ENCODE data around the gene MAP3K4.

Gene MAP3K4

GRCh38 chr6:161037873-161038228, 46.3 kb downstream of the MAP3K4 start:
- DNase-seq: no peak
- Histone ChIP-seq H4K20me1 (ENCODE audit: insufficient read depth, low read length) (peaks cover 4% of the 10 kb centered on the region), H3K4me2 (ENCODE audit: insufficient read depth, low read length) (no peak overlapping the region), H3K4me1 (ENCODE audit: insufficient read depth, low read length) (no peaks in the 10 kb centered on the region), H3K9ac (ENCODE audit: low read depth, low read length) (no peak overlapping the region), H3K36me3 (ENCODE audit: insufficient read depth, low read length) (peaks cover 73% of the 10 kb centered on the region), H3K4me3 (ENCODE audit: low read depth in 1 of 2, low read length in 2 of 2) (no peak overlapping the region), H3K27ac (ENCODE audit: low read length) (no peak overlapping the region), H3K27me3 (ENCODE audit: insufficient read depth, low read length, poor library complexity) (no peaks in the 10 kb centered on the region), H3K9me3 (ENCODE audit: insufficient read depth, low read length, severe bottlenecking) (no peaks in the 10 kb centered on the region), H3K79me2 (ENCODE audit: insufficient read depth, low read length) (peaks cover 19% of the 10 kb centered on the region; the same call in 1 of the 2 replicates), H2AFZ (ENCODE audit: low read depth, low read length) (no peak overlapping the region)
- TF ChIP-seq CTCF (IDR thresholded peaks at IDR 0.05; ENCODE audit: borderline replicate concordance, extremely low read depth, low read length, poor library complexity, severe bottlenecking) (no peak), EZH2 (IDR thresholded peaks at IDR 0.05; ENCODE audit: borderline replicate concordance, low read depth, low read length, severe bottlenecking) (no peak)
- ATAC-seq (ENCODE audit: insufficient read depth, low read depth): no peak

GRCh38 chr6:161038229-161039031, 46.9 kb downstream of the MAP3K4 start:
- no peak for ATAC-seq (ENCODE audit: insufficient read depth, low read depth)

GRCh38 chr6:161041274-161041673, 49.7 kb downstream of the MAP3K4 start:
- ATAC-seq (ENCODE audit: insufficient read depth, low read depth): no peak
- Histone ChIP-seq H3K9ac (ENCODE audit: low read depth, low read length) (no peak overlapping the region), H3K27me3 (ENCODE audit: insufficient read depth, low read length, poor library complexity) (no peaks in the 10 kb centered on the region), H3K4me3 (ENCODE audit: low read depth in 1 of 2, low read length in 2 of 2) (no peak overlapping the region), H3K36me3 (ENCODE audit: insufficient read depth, low read length) (peaks cover 68% of the 10 kb centered on the region), H3K4me2 (ENCODE audit: insufficient read depth, low read length) (no peak overlapping the region), H4K20me1 (ENCODE audit: insufficient read depth, low read length) (no peaks in the 10 kb centered on the region; the same call in none of the 2 replicates), H2AFZ (ENCODE audit: low read depth, low read length) (no peak overlapping the region), H3K79me2 (ENCODE audit: insufficient read depth, low read length) (peaks cover 10% of the 10 kb centered on the region; the same call in 1 of the 2 replicates), H3K27ac (ENCODE audit: low read length) (no peak overlapping the region), H3K4me1 (ENCODE audit: insufficient read depth, low read length) (no peaks in the 10 kb centered on the region), H3K9me3 (ENCODE audit: insufficient read depth, low read length, severe bottlenecking) (no peaks in the 10 kb centered on the region)
- TF ChIP-seq EZH2 (IDR thresholded peaks at IDR 0.05; ENCODE audit: borderline replicate concordance, low read depth, low read length, severe bottlenecking) (no peak), CTCF (IDR thresholded peaks at IDR 0.05; ENCODE audit: borderline replicate concordance, extremely low read depth, low read length, poor library complexity, severe bottlenecking) (no peak)
- no peak for DNase-seq

More at GRCh38 chr6:161038229-161039031, 46.9 kb downstream of the MAP3K4 start:
- Histone ChIP-seq H3K36me3 (ENCODE audit: insufficient read depth, low read length) (peaks cover 78% of the 10 kb centered on the region), H2AFZ (ENCODE audit: low read depth, low read length) (no peak overlapping the region), H3K9me3 (ENCODE audit: insufficient read depth, low read length, severe bottlenecking) (no peaks in the 10 kb centered on the region), H3K27ac (ENCODE audit: low read length) (no peak overlapping the region), H3K4me1 (ENCODE audit: insufficient read depth, low read length) (no peaks in the 10 kb centered on the region), H3K4me2 (ENCODE audit: insufficient read depth, low read length) (no peak overlapping the region), H3K79me2 (ENCODE audit: insufficient read depth, low read length) (peaks cover 15% of the 10 kb centered on the region; the same call in 1 of the 2 replicates), H3K9ac (ENCODE audit: low read depth, low read length) (no peak overlapping the region), H4K20me1 (ENCODE audit: insufficient read depth, low read length) (peaks cover 4% of the 10 kb centered on the region), H3K27me3 (ENCODE audit: insufficient read depth, low read length, poor library complexity) (no peaks in the 10 kb centered on the region), H3K4me3 (ENCODE audit: low read depth in 1 of 2, low read length in 2 of 2) (no peak overlapping the region)
- TF ChIP-seq CTCF (IDR thresholded peaks at IDR 0.05; ENCODE audit: borderline replicate concordance, extremely low read depth, low read length, poor library complexity, severe bottlenecking): no peak
- no peak for TF ChIP-seq EZH2 (IDR thresholded peaks at IDR 0.05; ENCODE audit: borderline replicate concordance, low read depth, low read length, severe bottlenecking)
- no peak for DNase-seq

Data from DND-41 (cell line).